K562 (cell line): ENCODE results near the gene WDR20. TPM values are rescaled to one million over a fixed set of nuclear protein-coding genes. Genes with fewer than 3 reads are reported as not detected.

Source experiments
- AFF1 ChIP-seq, 2 experiments: fragments of 450-650 bp; IDR thresholded peaks; 2 replicates each; pipeline ENCODE4 v1.6.1; 2018; ENCODE audit warnings: mild to moderate bottlenecking in 2 of 2, low read depth in 1 of 2; ENCODE audit not compliant: partially characterized antibody in 2 of 2
- HDAC1 ChIP-seq, 2 experiments: fragments of 450-650 bp; IDR thresholded peaks; 2 replicates each; pipeline ENCODE4 v1.6.1; 2016 to 2017; ENCODE audit warnings: inconsistent platforms in 1 of 2, mild to moderate bottlenecking in 1 of 2, moderate library complexity in 1 of 2
- HDGF ChIP-seq: fragments of 450-650 bp; IDR thresholded peaks from 2 replicates; pipeline ENCODE4 v1.6.1; 2016
- HNRNPL ChIP-seq: fragments of 200-400 bp; formaldehyde crosslinking; IDR thresholded peaks from 2 replicates; pipeline ENCODE4 v1.6.1; 2017; ENCODE audit warnings: low read depth, mild to moderate bottlenecking, low read length
- MGA ChIP-seq: fragments of 450-650 bp; IDR thresholded peaks from 2 replicates; pipeline ENCODE4 v1.6.1; 2016; ENCODE audit warnings: mild to moderate bottlenecking, moderate library complexity
- NCOA4 ChIP-seq: fragments of 450-650 bp; IDR thresholded peaks from 2 replicates; pipeline ENCODE4 v1.6.1; 2018; ENCODE audit warnings: mild to moderate bottlenecking; ENCODE audit not compliant: partially characterized antibody
- NFIX ChIP-seq: fragments of 250-450 bp; sonication (Bioruptor Pico); IDR thresholded peaks from 2 replicates; pipeline ENCODE4 v1.4.0; 2020; ENCODE audit warnings: low read depth, mild to moderate bottlenecking, moderate library complexity
- RBBP5 ChIP-seq: fragments of 200-600 bp; sonication (generic); IDR thresholded peaks from 2 replicates; pipeline ENCODE4 v1.6.1; 2012; ENCODE audit warnings: borderline replicate concordance, mild to moderate bottlenecking, low read length, control low read depth, inconsistent platforms; ENCODE audit not compliant: insufficient read depth, poor library complexity, severe bottlenecking
- RCOR1 ChIP-seq, 2 experiments: IDR thresholded peaks; 2 replicates each; pipeline ENCODE4 v1.6.1; 2012; ENCODE audit warnings: low read depth in 2 of 2, low read length in 2 of 2, borderline replicate concordance in 1 of 2, improper control_type of control experiment in 1 of 2
- ZNF431 ChIP-seq: sonication (generic); formaldehyde crosslinking; IDR thresholded peaks from 2 replicates; pipeline ENCODE4 v1.8.0; 2022; ENCODE audit warnings: mild to moderate bottlenecking, missing genetic modification reagents
- polyA plus RNA-seq, 8 experiments: library from polyadenylated mRNA; depleted of rRNA in 4 of 8; stranded (reverse) in 5 of 8; unstranded in 3 of 8; fragments of >200 nt; fragmentation: Nextera tagmentation in 2 of 8; fragmentation: Illumina TruSeq in 1 of 8; extraction: Ambion mirVana in 2 of 8; extraction: Trizol in 1 of 8; gene quantifications; 2 replicates each; pipeline versions ENCODE4 v1.2.1 to v1.2.3, GENCODE V29; 2011 to 2014; ENCODE audit warnings: inconsistent platforms in 1 of 8, missing spikeins in 1 of 8
- total RNA-seq, 7 experiments: library from RNA; depleted of rRNA in 6 of 7; stranded (reverse); fragments of >200 nt in 6 of 7; fragmentation: Illumina TruSeq in 2 of 7; extraction: Trizol in 2 of 7; gene quantifications; 2 replicates each; pipeline versions ENCODE4 v1.2.1 to v1.2.3, GENCODE V29; 2011 to 2021; ENCODE audit warnings: low replicate concordance in 1 of 7

The WDR20 gene
- total and polyA plus RNA-seq, 9 of the 15 experiments (the other 6 are each of a cell fraction or from before 2014, with no cell fraction given) = 7.0 to 15.3 (median 11.8) TPM

- TF ChIP-seq AFF1 (IDR thresholded peaks at IDR 0.05; ENCODE audit: low read depth in 1 of 2, partially characterized antibody in 2 of 2) (no peak), HNRNPL (no peak), NFIX (CRISPR knock-in tag) (no peak), HDGF (0 out of 2 replicates have a peak, but pooled peaks have one; percentile 54), MGA (0 out of 2 replicates have a peak, but pooled peaks have one; percentile 11), RCOR1 (IDR thresholded peaks at IDR 0.05; ENCODE audit: borderline replicate concordance in 1 of 2, low read depth in 2 of 2, low read length in 2 of 2) (peak; percentile 59 to 84; a peak in 3 of 4 replicates), HDAC1 (IDR thresholded peaks at IDR 0.05) (0 out of 4 replicates have a peak, but pooled peaks of 1 of the 2 experiments have one; percentile 19), ZNF431 (no peak), RBBP5 (peak; percentile 11), NCOA4 (no peak)
These were observed 94.9 kb downstream of the WDR20 start (continued) for GRCh38 chr14:102234331-102235264.
